NB4 (cell line): ENCODE results near the gene VAV3.

Source experiments
- CTCF ChIP-seq: IDR thresholded peaks from one replicate; pipeline ENCODE4 v1.5.1; 2012; ENCODE audit warnings: low read depth, low read length
- POLR2A ChIP-seq: IDR thresholded peaks from 2 replicates; pipeline ENCODE4 v1.6.1; 2011; ENCODE audit warnings: mild to moderate bottlenecking; ENCODE audit not compliant: insufficient read length; ENCODE audit errors: extremely low read depth

DNA sequence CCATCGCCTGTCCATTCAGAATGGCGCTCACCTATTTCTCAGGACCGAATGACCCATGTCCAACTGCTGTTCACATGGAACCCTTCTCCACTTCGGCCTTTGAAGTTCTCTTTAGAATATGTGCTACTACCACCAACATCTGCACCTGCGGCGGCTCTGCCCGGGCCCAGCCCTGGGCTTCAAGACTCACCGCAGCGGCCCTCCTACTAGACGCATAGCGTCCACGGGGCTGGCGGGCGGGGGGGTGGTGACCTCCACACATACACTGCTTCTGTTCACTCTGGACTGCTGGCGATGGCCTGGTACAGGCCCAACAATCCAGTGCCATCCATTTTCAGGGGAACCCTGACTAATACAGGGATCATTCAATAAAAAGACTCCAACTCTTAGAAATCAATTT, 394.2 kb downstream of the VAV3 start:
- no peak for TF ChIP-seq CTCF
- TF ChIP-seq POLR2A: no peak
